Adrenal gland (tissue), 12 donors: ENCODE data around the gene SLC6A3. TPM values are rescaled to one million over a fixed set of nuclear protein-coding genes. Genes with fewer than 3 reads are reported as not detected.

Source experiments
- DNase-seq, 7 donors: peaks; one replicate each; pipeline ENCODE4 v3.0.0-alpha.2; 2019 to 2020
- H3K27ac ChIP-seq, 5 donors: fragments of 200-600 bp; sonication (generic) in 4 of 5; 1 replicate in 3 of 5; 2 replicates in 2 of 5; pipeline versions ENCODE4 v1.5.1 to v1.8.0; 2016 to 2020; ENCODE audit warnings: mild to moderate bottlenecking in 1 of 5
- H3K27me3 ChIP-seq: fragments of 200-600 bp; 2 replicates; pipeline ENCODE4 v1.8.0; 2021
- H3K36me3 ChIP-seq, 2 donors: fragments of 200-600 bp; replicated peaks in 1 of 2; 1 replicate in 1 of 2; 2 replicates in 1 of 2; pipeline versions ENCODE4 v1.5.1 to v1.8.0; 2018 to 2022
- H3K4me1 ChIP-seq, 2 donors: fragments of 200-600 bp; replicated peaks in 1 of 2; 1 replicate in 1 of 2; 2 replicates in 1 of 2; pipeline versions ENCODE4 v1.5.1 to v1.8.0; 2018 to 2021
- H3K4me3 ChIP-seq, 4 donors: fragments of 200-600 bp; sonication (generic) in 3 of 4; one replicate each; pipeline ENCODE4 v1.5.1; 2016 to 2018
- H3K9me3 ChIP-seq, 3 donors: fragments of 200-600 bp; sonication (generic) in 1 of 3; replicated peaks in 1 of 3; 1 replicate in 2 of 3; 2 replicates in 1 of 3; pipeline versions ENCODE4 v1.5.1 to v1.8.0; 2016 to 2021
- CTCF ChIP-seq, 6 experiments: fragments of 450-650 bp in 4 of 6; fragments of 200-600 bp in 2 of 6; sonication (generic) in 1 of 6; IDR thresholded peaks; 1 replicate in 5 of 6; 2 replicates in 1 of 6; pipeline versions ENCODE4 v1.5.1 to v1.8.0; 2016 to 2021; ENCODE audit warnings: antibody characterized with exemption in 6 of 6, mild to moderate bottlenecking in 2 of 6, moderate library complexity in 1 of 6
- POLR2A ChIP-seq, 2 donors: fragments of 450-650 bp; IDR thresholded peaks; one replicate each; pipeline ENCODE4 v1.6.1; 2017; ENCODE audit warnings: antibody characterized with exemption in 2 of 2, mild to moderate bottlenecking in 2 of 2, moderate library complexity in 1 of 2
- WGBS, 4 donors: extraction: QIAGEN DNeasy Blood & Tissue Kit in 2 of 4; methylation state at CpG; one replicate each; pipeline versions ENCODE4 v1.1.5 to v1.1.7; 2013 to 2017; 5-methylcytosine and 5-hydroxymethylcytosine counted together
- intact Hi-C, 2 donors: fragments of 100-400 bp; cut with DNase I; formaldehyde crosslinking; loops; one replicate each; pipeline versions ENCODE4 v1.14.1 to v1.15.0; 2022 to 2023
- polyA plus RNA-seq, 3 donors: library from polyadenylated mRNA; stranded (reverse); fragments of 200-250 nt in 2 of 3; fragments of 350-450 nt in 1 of 3; fragmentation: Illumina TruSeq in 1 of 3; extraction: RNeasy Lipid Tissue Mini Kit (QIAGEN cat#74804) in 1 of 3; gene quantifications; one replicate each; pipeline ENCODE4 v1.2.3, GENCODE V29; 2013 to 2014
- total RNA-seq, 9 donors: library from RNA; depleted of rRNA in 4 of 9; stranded (reverse); fragments of >200 nt in 4 of 9; fragments of 120-200 nt in 1 of 9; fragmentation: NEBNext Ultra II Directional in 1 of 9; extraction: Animal tissue kit (Norgen Biotek cat#: 25700) in 1 of 9; gene quantifications; one replicate each; pipeline versions ENCODE4 v1.1.0 to v1.2.4, GENCODE V29; 2013 to 2023
- donor health status: healthy with polysubstance abuse.
- donor health status: Bipolar disorder and iron deficiency.
- donor health status: DM: yes; HTN: yes; CAD: no.
- donor health status: DM: no; HTN: no; CAD: no.
- donor health status: DM: no; HTN: no; CAD: no.
- donor health status: DM: yes; HTN: yes; CAD: no.

Gene SLC6A3
- total and polyA plus RNA-seq, 12 donors, result 0.10 TPM; not detected in 11

GRCh38 chr5:1489754-1490153 lies 44.5 kb upstream of the SLC6A3 start:
- H3K4me3 ChIP-seq, result no peak overlapping the region
- H3K36me3 ChIP-seq, result peaks cover 0 to 52% of the 10 kb centered on the region in 2 donors
- WGBS, 4 donors, result 93 to 97% (median 95%) methylated on average over 18 of the region's 18 CpGs
- no peaks in the 10 kb centered on the region for H3K4me1 ChIP-seq
- no peak for TF ChIP-seq CTCF (IDR thresholded peaks at IDR 0.05)
- no peak for TF ChIP-seq POLR2A (IDR thresholded peaks at IDR 0.05)
- no peaks in the 10 kb centered on the region for H3K9me3 ChIP-seq
- H3K27me3 ChIP-seq, result no peaks in the 10 kb centered on the region
- H3K27ac ChIP-seq, result no peak overlapping the region
- intact Hi-C loops, result loop anchor here in 1 of 2 donors (10.0 kb wide), 1 partner anchor 145 kb away; no protein-coding TSS in a partner anchor
- DNase-seq, result no peak

- H3K27ac ChIP-seq, result no peak overlapping the region
- no peaks in the 10 kb centered on the region for H3K9me3 ChIP-seq
- H3K27me3 ChIP-seq, result no peaks in the 10 kb centered on the region
- no peak overlapping the region for H3K4me3 ChIP-seq
- no peak for DNase-seq
- no peak for TF ChIP-seq CTCF (IDR thresholded peaks at IDR 0.05)
- TF ChIP-seq POLR2A (IDR thresholded peaks at IDR 0.05), result no peak
- H3K36me3 ChIP-seq, result peaks cover 0 to 48% of the 10 kb centered on the region in 2 donors
- H3K4me1 ChIP-seq, result no peaks in the 10 kb centered on the region
- 80 to 86% (median 81%) methylated on average over 9 to 14 of the region's 14 CpGs for WGBS, 4 donors
- intact Hi-C loops, result loop anchor here in 1 of 2 donors (10.0 kb wide), 1 partner anchor 146 kb away; no protein-coding TSS in a partner anchor
Measured at GRCh38 chr5:1488882-1489680, 43.8 kb upstream of the SLC6A3 start.

DNA sequence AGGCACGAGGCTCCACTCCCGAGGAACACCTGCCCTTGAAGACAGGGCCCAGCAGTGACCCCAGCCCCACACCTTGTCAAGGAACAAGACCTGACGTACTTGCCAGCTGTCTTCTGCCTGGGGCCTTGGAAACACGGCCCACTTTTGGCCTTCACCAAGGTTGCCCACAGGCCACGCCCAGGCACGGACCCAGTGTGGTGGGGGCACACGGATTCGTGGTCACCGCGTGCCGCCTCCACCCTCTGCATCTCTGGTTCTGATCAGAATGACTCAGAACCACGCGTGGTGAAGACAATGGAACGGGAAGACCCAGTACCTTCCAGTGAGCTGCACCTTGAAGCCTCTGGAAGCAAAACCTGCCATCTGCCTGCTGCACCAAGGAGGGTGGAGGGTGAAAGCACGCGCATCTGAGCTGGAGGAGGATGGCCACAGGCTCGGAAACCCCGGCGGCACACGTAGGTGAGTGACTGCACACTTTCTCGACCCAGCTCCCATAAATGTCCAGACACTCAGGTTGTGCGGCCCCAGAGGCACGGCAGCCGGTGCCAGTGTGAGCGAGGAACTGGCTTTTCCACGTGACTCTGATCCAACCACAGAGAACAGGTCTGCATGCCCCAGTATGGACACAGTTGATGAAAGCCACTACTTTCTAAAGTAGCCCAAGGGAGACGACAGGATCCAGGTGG lies 42.0 kb upstream of the SLC6A3 start:
- Histone ChIP-seq H3K36me3 (peaks cover 0 to 39% of the 10 kb centered on the region in 2 donors), H3K27me3 (no peaks in the 10 kb centered on the region), H3K9me3 (no peaks in the 10 kb centered on the region), H3K4me3 (no peak overlapping the region), H3K4me1 (no peaks in the 10 kb centered on the region), H3K27ac (no peak overlapping the region)
- WGBS, 4 donors, result 92 to 93% (median 92%) methylated on average over 15 to 27 of the region's 27 CpGs
- TF ChIP-seq CTCF (IDR thresholded peaks at IDR 0.05) (no peak), POLR2A (IDR thresholded peaks at IDR 0.05) (no peak)
- intact Hi-C loops, result loop anchor here in 1 of 2 donors (10.0 kb wide), 1 partner anchor 148 kb away; no protein-coding TSS in a partner anchor
- no peak for DNase-seq

DNA sequence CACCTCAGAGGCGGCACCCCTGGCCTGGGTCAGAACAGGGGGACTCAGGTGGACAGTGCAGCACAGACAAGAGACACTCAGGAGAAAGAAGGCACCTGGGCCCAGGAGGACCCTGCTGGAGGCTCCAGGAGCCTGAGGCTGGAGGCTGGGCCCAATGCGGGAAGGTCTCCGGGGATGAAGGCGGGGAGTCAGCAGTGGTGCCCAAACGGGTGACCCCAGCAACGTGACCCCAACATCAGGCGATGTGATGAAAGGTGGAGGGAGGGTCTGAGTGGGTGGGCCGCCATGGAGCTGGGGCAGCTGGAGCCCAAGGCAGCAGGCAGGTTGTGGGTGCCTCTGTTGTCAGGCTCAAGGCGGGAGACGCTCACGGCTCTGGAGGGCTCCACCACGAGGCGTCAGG lies 41.0 kb upstream of the SLC6A3 start:
- 95% methylated on average over 9 to 13 of the region's 13 CpGs for WGBS, 4 donors
- H3K27me3 ChIP-seq, result no peaks in the 10 kb centered on the region
- peaks cover 0 to 33% of the 10 kb centered on the region in 2 donors for H3K36me3 ChIP-seq
- no peaks in the 10 kb centered on the region for H3K4me1 ChIP-seq
- intact Hi-C loops, result loop anchor here in 1 of 2 donors (10.0 kb wide), 1 partner anchor 149 kb away; no protein-coding TSS in a partner anchor
- H3K9me3 ChIP-seq, result no peaks in the 10 kb centered on the region
- TF ChIP-seq CTCF (IDR thresholded peaks at IDR 0.05) (no peak), POLR2A (IDR thresholded peaks at IDR 0.05) (no peak)
- no peak overlapping the region for H3K27ac ChIP-seq
- no peak overlapping the region for H3K4me3 ChIP-seq
- DNase-seq, result no peak
